HepG2 (cell line): ENCODE results near the gene ZNF212. TPM values are rescaled to one million over a fixed set of nuclear protein-coding genes. Genes with fewer than 3 reads are reported as not detected.

Source experiments
- ATAC-seq: fragments of 200-7000 bp; cut with Tn5 transposase; 3 replicates; pipeline ENCODE4 v1.9.1; 2020; ENCODE audit warnings: mild to moderate bottlenecking, moderate library complexity
- BruUV-seq: library from RNA; stranded (reverse); fragments of 400-500 nt; replicated peaks from 2 replicates; lab custom pipeline; 2021; lab: Mats Ljungman, UMichigan
- CTCF ChIA-PET: fragments of 300-600 bp; formaldehyde crosslinking; extraction: SDS; loops from one replicate; lab custom pipeline; 2021; ENCODE audit warnings: low total read pairs, inconsistent platforms, low intra/inter-chr PET ratio; lab: Yijun Ruan, JAX
- POLR2A ChIA-PET: fragments of 350-600 bp; sonication (Branson Sonifier 250); formaldehyde crosslinking; loops from one replicate; lab custom pipeline; 2020; ENCODE audit warnings: antibody characterized with exemption, inconsistent platforms; lab: Yijun Ruan, JAX
- DNase-seq: peaks from one replicate; pipeline ENCODE4 v3.0.0-alpha.2; 2015; ENCODE audit warnings: low spot score
- FAIRE-seq: peaks from 3 replicates; lab custom pipeline; 2011; peaks lifted over from hg19 to GRCh38; lab: Jason Lieb, UNC
- H2AFZ ChIP-seq: one replicate; pipeline ENCODE4 v1.6.1; 2011; ENCODE audit warnings: low read length, inconsistent platforms
- H3K27ac ChIP-seq: fragments of 300-600 bp; 3 replicates; pipeline ENCODE4 v1.8.0; 2011; ENCODE audit warnings: mixed run types, mild to moderate bottlenecking, mixed read lengths, low read length, inconsistent platforms; ENCODE audit not compliant: insufficient read depth; ENCODE audit errors: extremely low read length
- H3K27me3 ChIP-seq, 2 experiments: fragments of 200-600 bp in 1 of 2; 2 replicates in 1 of 2; 3 replicates in 1 of 2; pipeline versions ENCODE4 v1.6.0 to v1.8.0; 2011; ENCODE audit warnings: low read length in 2 of 2, mild to moderate bottlenecking in 2 of 2, moderate library complexity in 2 of 2, inconsistent platforms in 1 of 2; ENCODE audit not compliant: insufficient read depth in 2 of 2, control insufficient read depth in 1 of 2
- H3K36me3 ChIP-seq, 2 experiments: fragments of 200-600 bp in 1 of 2; replicated peaks in 1 of 2; 2 replicates in 1 of 2; 3 replicates in 1 of 2; pipeline versions ENCODE4 v1.5.1 to v1.8.0; 2011; ENCODE audit warnings: low read length in 2 of 2, inconsistent platforms in 1 of 2; ENCODE audit not compliant: insufficient read depth in 2 of 2, control insufficient read depth in 1 of 2
- H3K4me1 ChIP-seq: 2 replicates; pipeline ENCODE4 v1.5.1; 2012; ENCODE audit warnings: low read length, inconsistent platforms; ENCODE audit not compliant: insufficient read depth
- H3K4me2 ChIP-seq: 2 replicates; pipeline ENCODE4 v1.6.0; 2011; ENCODE audit warnings: low read depth, low read length, inconsistent platforms
- H3K4me3 ChIP-seq, 3 experiments: fragments of 200-600 bp in 1 of 3; sonication (generic), shearing (Covaris generic) in 1 of 3; replicated peaks in 1 of 3; 2 replicates each; pipeline ENCODE4 v1.5.1; 2011 to 2016; ENCODE audit warnings: low read length in 3 of 3, inconsistent platforms in 2 of 3, low read depth in 2 of 3, mild to moderate bottlenecking in 2 of 3, control low read depth in 1 of 3, mixed read lengths in 1 of 3; ENCODE audit not compliant: insufficient read depth in 1 of 3
- H3K79me2 ChIP-seq: one replicate; pipeline ENCODE4 v1.6.1; 2011; ENCODE audit warnings: low read length, inconsistent platforms; ENCODE audit not compliant: insufficient read depth
- H3K9ac ChIP-seq: 2 replicates; pipeline ENCODE4 v1.6.0; 2011; ENCODE audit warnings: mild to moderate bottlenecking, low read depth, low read length, inconsistent platforms; ENCODE audit not compliant: insufficient read depth
- H3K9me3 ChIP-seq: 2 replicates; pipeline ENCODE4 v1.5.1; 2012; ENCODE audit warnings: mild to moderate bottlenecking, low read length
- H4K20me1 ChIP-seq: 2 replicates; pipeline ENCODE4 v1.6.0; 2011; ENCODE audit warnings: inconsistent platforms, mild to moderate bottlenecking, low read length, moderate library complexity; ENCODE audit not compliant: insufficient read depth
- AGO2 ChIP-seq: fragments of 200-400 bp; formaldehyde crosslinking; optimal IDR thresholded peaks from 2 replicates; pipeline ENCODE3; 2017; ENCODE audit warnings: mild to moderate bottlenecking, low read depth, low read length, moderate library complexity
- BRD4 ChIP-seq: sonication (generic); formaldehyde crosslinking; IDR thresholded peaks from 2 replicates; pipeline ENCODE4 v1.4.0; 2020; ENCODE audit warnings: missing genetic modification reagents
- DPF2 ChIP-seq: sonication (generic); formaldehyde crosslinking; IDR thresholded peaks from 2 replicates; pipeline ENCODE4 v1.4.0; 2020; ENCODE audit warnings: mild to moderate bottlenecking, low read depth, missing genetic modification reagents, borderline replicate concordance
- FOSL2 ChIP-seq: sonication (generic); formaldehyde crosslinking; IDR thresholded peaks from 2 replicates; pipeline ENCODE4 v1.4.0; 2020; ENCODE audit warnings: missing genetic modification reagents
- JUNB ChIP-seq: sonication (generic); formaldehyde crosslinking; IDR thresholded peaks from 2 replicates; pipeline ENCODE4 v1.8.0; 2022; ENCODE audit warnings: missing genetic modification reagents, mild to moderate bottlenecking, borderline replicate concordance
- MED13 ChIP-seq: sonication (generic); formaldehyde crosslinking; IDR thresholded peaks from 2 replicates; pipeline ENCODE4 v1.5.0; 2020; ENCODE audit warnings: missing genetic modification reagents
- MXI1 ChIP-seq: IDR thresholded peaks from 3 replicates; pipeline ENCODE4 v1.6.1; 2012; ENCODE audit warnings: low read depth, low read length, inconsistent platforms, borderline replicate concordance
- NFIB ChIP-seq: sonication (generic); formaldehyde crosslinking; IDR thresholded peaks from 2 replicates; pipeline ENCODE4 v1.9.0; 2021; ENCODE audit warnings: missing genetic modification reagents, mild to moderate bottlenecking, borderline replicate concordance
- PLRG1 ChIP-seq: fragments of 450-650 bp; conservative IDR thresholded peaks from 2 replicates; pipeline ENCODE4 v1.6.1; 2016
- POLR2AphosphoS5 ChIP-seq: IDR thresholded peaks from 2 replicates; pipeline ENCODE4 v1.6.1; 2012; ENCODE audit warnings: low read depth, low read length
- SMC3 ChIP-seq: IDR thresholded peaks from 2 replicates; pipeline ENCODE4 v1.6.1; 2011; ENCODE audit warnings: low read length, improper control_type of control experiment
- SPEN ChIP-seq: sonication (generic); formaldehyde crosslinking; IDR thresholded peaks from 2 replicates; pipeline ENCODE4 v1.5.1; 2020; ENCODE audit warnings: low read depth, mild to moderate bottlenecking, missing genetic modification reagents
- ZMYM3 ChIP-seq: sonication (generic); formaldehyde crosslinking; IDR thresholded peaks from 2 replicates; pipeline ENCODE4 v1.5.1; 2020; ENCODE audit warnings: mild to moderate bottlenecking, missing genetic modification reagents
- ZNF33A ChIP-seq: sonication (generic); formaldehyde crosslinking; IDR thresholded peaks from 2 replicates; pipeline ENCODE4 v1.5.1; 2020; ENCODE audit warnings: missing genetic modification reagents, mild to moderate bottlenecking, moderate library complexity, borderline replicate concordance
- ZNF441 ChIP-seq: sonication (generic); formaldehyde crosslinking; IDR thresholded peaks from 2 replicates; pipeline ENCODE4 v1.7.0; 2021; ENCODE audit warnings: missing genetic modification reagents, borderline replicate concordance
- ZNF547 ChIP-seq: sonication (generic); formaldehyde crosslinking; IDR thresholded peaks from 2 replicates; pipeline ENCODE4 v1.5.1; 2020; ENCODE audit warnings: mild to moderate bottlenecking, missing genetic modification reagents
- WGBS: methylation state at CpG from one replicate; pipeline ENCODE4 v1.1.6; 2017; ENCODE audit warnings: low lambda C conversion rate; 5-methylcytosine and 5-hydroxymethylcytosine counted together
- in situ Hi-C: cut with HindIII; loops from 2 replicates; pipeline ENCODE4 v1.10.0; 2017; ENCODE audit warnings: low pct_unique_long_range_greater_than_20kb; ENCODE audit not compliant: extremely low pct_ligation_motif_present
- intact Hi-C: fragments of 100-400 bp; cut with micrococcal nuclease; formaldehyde crosslinking; loops from one replicate; pipeline ENCODE4 v1.10.0; 2022; ENCODE audit not compliant: unreplicated experiment
- polyA plus RNA-seq, 8 experiments: library from polyadenylated mRNA; depleted of rRNA in 3 of 8; stranded (reverse) in 7 of 8; unstranded in 1 of 8; fragments of >200 nt; fragmentation: Illumina TruSeq in 4 of 8; extraction: Trizol in 4 of 8; gene quantifications; 2 replicates each; pipeline versions ENCODE4 v1.2.1 to v1.2.3, GENCODE V29; 2011 to 2016; ENCODE audit warnings: low read depth in 4 of 8, missing spikeins in 1 of 8, mixed read lengths in 1 of 8; ENCODE audit not compliant: insufficient read depth in 1 of 8
- total RNA-seq, 5 experiments: library from RNA; depleted of rRNA; stranded (reverse); fragments of >200 nt; fragmentation: Illumina TruSeq; extraction: Trizol; gene quantifications; 2 replicates each; pipeline ENCODE4 v1.2.3, GENCODE V29; 2016; ENCODE audit warnings: low read depth in 1 of 5
- TF ChIP-seq, protein P1 (sequence below): sonication (generic); formaldehyde crosslinking; IDR thresholded peaks from 2 replicates; pipeline ENCODE4 v1.5.0; 2020; ENCODE audit warnings: mild to moderate bottlenecking, missing genetic modification reagents, moderate library complexity

The ZNF212 gene
- total and polyA plus RNA-seq, 2 of the 13 experiments (the other 11 are each of a cell fraction or from before 2014, with no cell fraction given): 2.6 to 3.8 TPM

DNA sequence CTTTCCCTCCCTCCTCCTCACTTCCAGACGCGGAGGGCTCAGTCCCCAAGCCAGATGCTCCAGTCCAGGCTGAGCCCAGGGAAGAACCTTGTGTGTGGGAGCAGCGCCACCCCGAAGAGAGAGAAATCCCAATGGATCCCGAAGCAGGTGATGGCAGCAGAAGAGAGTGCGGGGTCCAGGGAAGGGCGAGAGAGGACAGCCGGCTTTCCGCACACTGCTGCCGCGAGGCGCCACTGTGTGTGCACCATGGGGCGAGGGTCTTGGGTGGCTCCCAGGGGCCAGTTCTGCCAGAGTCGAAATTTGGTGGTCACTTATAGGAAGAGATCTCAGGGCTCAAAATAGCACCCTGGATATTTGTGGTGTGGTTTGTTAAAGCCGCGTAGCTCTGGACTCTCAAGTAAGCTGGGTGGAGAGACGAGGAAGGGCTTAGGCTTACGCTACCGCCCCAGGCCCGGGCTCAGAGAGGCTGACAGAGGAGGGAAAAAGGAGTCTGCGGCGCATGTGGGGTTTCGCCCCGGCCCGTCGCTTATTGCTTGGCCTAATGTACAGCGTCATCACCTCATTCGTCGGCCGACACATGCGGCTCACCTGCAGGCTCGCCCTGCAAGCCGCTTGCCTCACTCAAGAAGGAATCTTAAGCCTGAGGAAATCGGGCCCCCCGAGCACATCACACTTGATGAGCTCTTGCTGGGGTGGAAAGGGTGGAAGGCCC lies 32.0 kb upstream of the ZNF212 start:
- ChIA-PET CTCF (no interaction called here), POLR2A (no interaction called here)
- TF ChIP-seq JUNB (CRISPR knock-in tag): no peak
- TF ChIP-seq SPEN: no peak
- TF ChIP-seq AGO2: peak; percentile 45
- TF ChIP-seq, all 625 proteins: peak for 1
- peaks cover 15% of the 10 kb centered on the region for H3K79me2 ChIP-seq
- intact Hi-C loops: no loop called here
- WGBS: 90% methylated on average over 35 of the region's 35 CpGs
- no peak overlapping the region for H3K4me2 ChIP-seq
- FAIRE-seq (no peak), DNase-seq (no peak), ATAC-seq (no peak)
- H3K36me3 ChIP-seq: peaks cover 32 to 86% of the 10 kb centered on the region in 2 experiments
- no peaks in the 10 kb centered on the region for H3K27me3 ChIP-seq
- no peak overlapping the region for H3K9ac ChIP-seq
- H3K4me3 ChIP-seq: no peak overlapping the region
- H2AFZ ChIP-seq: no peak overlapping the region
- H4K20me1 ChIP-seq: no peaks in the 10 kb centered on the region
- H3K9me3 ChIP-seq: no peaks in the 10 kb centered on the region
- in situ Hi-C loops: no loop called here
- H3K4me1 ChIP-seq: no peaks in the 10 kb centered on the region
- no peak overlapping the region for H3K27ac ChIP-seq
- no TSS peak for BruUV-seq

DNA sequence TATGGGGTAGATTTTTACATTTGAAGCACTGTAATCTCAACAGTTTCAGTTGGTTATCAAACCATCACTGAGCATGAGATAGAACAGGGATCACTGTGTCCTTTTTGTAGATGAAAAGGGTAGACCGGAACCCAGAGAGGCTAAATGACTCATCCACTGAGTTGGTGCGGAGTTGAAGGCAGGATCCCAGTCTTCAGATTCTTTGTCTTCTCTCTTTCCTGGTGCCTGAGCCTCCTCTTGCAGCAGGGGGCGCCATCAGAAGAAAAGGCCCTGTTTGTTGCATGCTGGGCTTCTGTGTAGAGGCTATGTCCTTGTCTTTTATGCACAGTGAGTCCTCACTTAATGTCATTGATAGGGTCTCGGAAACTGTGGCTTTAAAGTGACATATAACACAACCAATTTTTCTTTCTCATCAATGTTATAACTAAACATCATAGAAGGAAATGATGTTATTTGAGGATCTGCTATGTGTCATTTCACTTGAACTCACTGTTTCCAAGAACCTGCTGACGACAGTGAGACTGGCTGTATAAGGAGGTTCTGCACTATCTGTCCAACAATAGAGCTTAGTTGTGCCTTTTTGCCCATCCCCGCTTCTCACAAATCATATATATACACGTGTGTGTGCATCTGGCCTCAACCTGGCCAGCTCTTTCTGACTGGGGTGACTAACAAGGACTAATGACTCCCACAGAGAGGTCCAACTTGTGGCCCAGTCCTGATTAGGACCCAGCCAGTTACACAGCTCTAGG lies 29.8 kb upstream of the ZNF212 start:
- no TSS peak for BruUV-seq
- intact Hi-C loops: no loop called here
- Histone ChIP-seq H3K79me2 (peaks cover 2% of the 10 kb centered on the region), H3K27me3 (no peaks in the 10 kb centered on the region), H3K4me2 (no peak overlapping the region), H4K20me1 (no peaks in the 10 kb centered on the region), H3K9ac (no peak overlapping the region), H2AFZ (no peak overlapping the region), H3K4me1 (no peaks in the 10 kb centered on the region), H3K27ac (no peak overlapping the region), H3K4me3 (no peak overlapping the region), H3K36me3 (peaks cover 32 to 84% of the 10 kb centered on the region in 2 experiments), H3K9me3 (no peaks in the 10 kb centered on the region)
- DNase-seq (peak; percentile 44), FAIRE-seq (no peak), ATAC-seq (peak; percentile 78)
- WGBS: 69% methylated on average over 7 of the region's 7 CpGs
- ChIA-PET POLR2A (no interaction called here), CTCF (no interaction called here)
- in situ Hi-C loops: no loop called here
- TF ChIP-seq ZMYM3 (CRISPR knock-in tag) (no peak), MXI1 (no peak), MED13 (CRISPR knock-in tag) (no peak), ZNF33A (CRISPR knock-in tag) (no peak), FOSL2 (0 out of 2 replicates have a peak, but pooled peaks have one; percentile 49), SMC3 (peak; percentile 50; the same call in 1 of the 2 replicates), BRD4 (no peak), DPF2 (CRISPR knock-in tag) (no peak), ZNF441 (peak; percentile 94), NFIB (CRISPR knock-in tag) (no peak), PLRG1 (no peak), ZNF547 (CRISPR knock-in tag) (no peak), POLR2AphosphoS5 (no peak)
- TF ChIP-seq, protein P1, sequence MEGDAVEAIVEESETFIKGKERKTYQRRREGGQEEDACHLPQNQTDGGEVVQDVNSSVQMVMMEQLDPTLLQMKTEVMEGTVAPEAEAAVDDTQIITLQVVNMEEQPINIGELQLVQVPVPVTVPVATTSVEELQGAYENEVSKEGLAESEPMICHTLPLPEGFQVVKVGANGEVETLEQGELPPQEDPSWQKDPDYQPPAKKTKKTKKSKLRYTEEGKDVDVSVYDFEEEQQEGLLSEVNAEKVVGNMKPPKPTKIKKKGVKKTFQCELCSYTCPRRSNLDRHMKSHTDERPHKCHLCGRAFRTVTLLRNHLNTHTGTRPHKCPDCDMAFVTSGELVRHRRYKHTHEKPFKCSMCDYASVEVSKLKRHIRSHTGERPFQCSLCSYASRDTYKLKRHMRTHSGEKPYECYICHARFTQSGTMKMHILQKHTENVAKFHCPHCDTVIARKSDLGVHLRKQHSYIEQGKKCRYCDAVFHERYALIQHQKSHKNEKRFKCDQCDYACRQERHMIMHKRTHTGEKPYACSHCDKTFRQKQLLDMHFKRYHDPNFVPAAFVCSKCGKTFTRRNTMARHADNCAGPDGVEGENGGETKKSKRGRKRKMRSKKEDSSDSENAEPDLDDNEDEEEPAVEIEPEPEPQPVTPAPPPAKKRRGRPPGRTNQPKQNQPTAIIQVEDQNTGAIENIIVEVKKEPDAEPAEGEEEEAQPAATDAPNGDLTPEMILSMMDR (CRISPR knock-in tag): peak; percentile 75
